Type B pancreatic cell (in vitro differentiated cells): ENCODE results near the gene SETBP1. TPM values are rescaled to one million over a fixed set of nuclear protein-coding genes. Genes with fewer than 3 reads are reported as not detected.

Experiments used
- DNase-seq: peaks from one replicate; pipeline ENCODE4 v3.0.0; 2021; ENCODE audit warnings: mixed read lengths; ENCODE audit not compliant: unreplicated experiment; ENCODE audit errors: extremely low spot score
- H3K27ac Mint-ChIP-seq: 2 replicates; pipeline ENCODE4 v1.8.0; 2021; ENCODE audit warnings: mild to moderate bottlenecking, mixed read lengths
- H3K27me3 Mint-ChIP-seq: 2 replicates; pipeline ENCODE4 v1.8.0; 2021; ENCODE audit warnings: mixed read lengths
- H3K36me3 Mint-ChIP-seq: 2 replicates; pipeline ENCODE4 v1.8.0; 2021; ENCODE audit warnings: mixed read lengths
- H3K4me1 Mint-ChIP-seq: one replicate; pipeline ENCODE4 v1.8.0; 2021; ENCODE audit warnings: mixed read lengths; ENCODE audit not compliant: unreplicated experiment
- H3K4me3 Mint-ChIP-seq: 2 replicates; pipeline ENCODE4 v1.8.0; 2021; ENCODE audit warnings: mild to moderate bottlenecking, mixed read lengths
- H3K9me3 Mint-ChIP-seq: 2 replicates; pipeline ENCODE4 v1.8.0; 2021; ENCODE audit warnings: mixed read lengths
- total RNA-seq: library from RNA; stranded (reverse); gene quantifications from 2 replicates; pipeline ENCODE4 v1.2.1, GENCODE V29; 2021; ENCODE audit warnings: low replicate concordance
- TF ChIP-seq, protein P1 (sequence below): fragments of 200-600 bp; sonication (generic); conservative IDR thresholded peaks from 2 replicates; pipeline ENCODE4 v1.5.0; 2021; ENCODE audit warnings: antibody characterized with exemption, mild to moderate bottlenecking

The SETBP1 gene
- total RNA-seq, 1 donor from 2014 or later, result 62.7 TPM

DNA sequence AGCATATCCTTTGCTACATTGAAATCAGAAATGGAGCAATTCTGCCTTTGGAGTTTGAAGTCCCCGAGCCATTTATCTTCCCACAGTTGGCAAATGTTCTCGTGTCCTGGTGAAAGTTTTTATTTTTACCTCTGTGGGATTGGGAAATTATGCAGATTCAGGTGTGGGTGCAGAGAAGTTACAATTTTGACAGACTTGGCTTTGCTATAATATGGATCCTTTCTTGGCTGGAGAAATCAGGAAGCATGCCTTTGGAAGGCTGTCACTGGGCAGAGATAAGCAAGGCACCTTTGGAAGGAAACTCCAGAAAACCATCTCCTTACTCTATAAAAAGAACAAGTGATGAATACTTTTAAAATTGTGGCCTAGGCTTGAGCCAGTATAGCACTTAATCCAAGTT is 278.3 kb downstream of the SETBP1 start:
- DNase-seq, result no peak
- Mint-ChIP-seq H3K4me3 (no peak overlapping the region), H3K27ac (no peak overlapping the region), H3K27me3 (no peaks in the 10 kb centered on the region), H3K36me3 (peaks cover 43% of the 10 kb centered on the region), H3K9me3 (peaks cover 10% of the 10 kb centered on the region), H3K4me1 (peaks cover 27% of the 10 kb centered on the region)
- TF ChIP-seq, protein P1, sequence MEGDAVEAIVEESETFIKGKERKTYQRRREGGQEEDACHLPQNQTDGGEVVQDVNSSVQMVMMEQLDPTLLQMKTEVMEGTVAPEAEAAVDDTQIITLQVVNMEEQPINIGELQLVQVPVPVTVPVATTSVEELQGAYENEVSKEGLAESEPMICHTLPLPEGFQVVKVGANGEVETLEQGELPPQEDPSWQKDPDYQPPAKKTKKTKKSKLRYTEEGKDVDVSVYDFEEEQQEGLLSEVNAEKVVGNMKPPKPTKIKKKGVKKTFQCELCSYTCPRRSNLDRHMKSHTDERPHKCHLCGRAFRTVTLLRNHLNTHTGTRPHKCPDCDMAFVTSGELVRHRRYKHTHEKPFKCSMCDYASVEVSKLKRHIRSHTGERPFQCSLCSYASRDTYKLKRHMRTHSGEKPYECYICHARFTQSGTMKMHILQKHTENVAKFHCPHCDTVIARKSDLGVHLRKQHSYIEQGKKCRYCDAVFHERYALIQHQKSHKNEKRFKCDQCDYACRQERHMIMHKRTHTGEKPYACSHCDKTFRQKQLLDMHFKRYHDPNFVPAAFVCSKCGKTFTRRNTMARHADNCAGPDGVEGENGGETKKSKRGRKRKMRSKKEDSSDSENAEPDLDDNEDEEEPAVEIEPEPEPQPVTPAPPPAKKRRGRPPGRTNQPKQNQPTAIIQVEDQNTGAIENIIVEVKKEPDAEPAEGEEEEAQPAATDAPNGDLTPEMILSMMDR, result no peak

DNA sequence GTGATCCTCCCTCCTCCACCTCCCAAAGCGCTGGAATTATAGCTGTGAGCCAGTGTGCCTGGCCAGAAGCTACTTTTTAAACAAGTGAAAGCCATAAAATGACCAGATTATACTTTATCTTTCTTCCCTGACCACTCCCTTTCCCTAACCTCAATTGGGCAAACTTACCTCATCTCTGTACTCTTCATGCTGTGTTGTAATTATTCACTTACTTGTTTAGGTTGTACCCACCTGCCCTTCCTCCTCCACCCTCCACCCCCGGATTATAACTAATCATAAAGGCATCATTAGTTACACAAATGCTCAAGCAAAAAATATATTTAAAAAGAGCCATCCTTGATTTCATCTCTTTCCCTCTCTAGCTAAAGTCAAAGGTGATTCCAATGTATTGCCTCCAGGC is 279.9 kb downstream of the SETBP1 start:
- Mint-ChIP-seq H3K4me3 (no peak overlapping the region), H3K27me3 (no peaks in the 10 kb centered on the region), H3K9me3 (peaks cover 10% of the 10 kb centered on the region), H3K4me1 (peaks cover 27% of the 10 kb centered on the region), H3K36me3 (peaks cover 42% of the 10 kb centered on the region), H3K27ac (no peak overlapping the region)
- TF ChIP-seq, protein P1, result no peak
- DNase-seq, result no peak

DNA sequence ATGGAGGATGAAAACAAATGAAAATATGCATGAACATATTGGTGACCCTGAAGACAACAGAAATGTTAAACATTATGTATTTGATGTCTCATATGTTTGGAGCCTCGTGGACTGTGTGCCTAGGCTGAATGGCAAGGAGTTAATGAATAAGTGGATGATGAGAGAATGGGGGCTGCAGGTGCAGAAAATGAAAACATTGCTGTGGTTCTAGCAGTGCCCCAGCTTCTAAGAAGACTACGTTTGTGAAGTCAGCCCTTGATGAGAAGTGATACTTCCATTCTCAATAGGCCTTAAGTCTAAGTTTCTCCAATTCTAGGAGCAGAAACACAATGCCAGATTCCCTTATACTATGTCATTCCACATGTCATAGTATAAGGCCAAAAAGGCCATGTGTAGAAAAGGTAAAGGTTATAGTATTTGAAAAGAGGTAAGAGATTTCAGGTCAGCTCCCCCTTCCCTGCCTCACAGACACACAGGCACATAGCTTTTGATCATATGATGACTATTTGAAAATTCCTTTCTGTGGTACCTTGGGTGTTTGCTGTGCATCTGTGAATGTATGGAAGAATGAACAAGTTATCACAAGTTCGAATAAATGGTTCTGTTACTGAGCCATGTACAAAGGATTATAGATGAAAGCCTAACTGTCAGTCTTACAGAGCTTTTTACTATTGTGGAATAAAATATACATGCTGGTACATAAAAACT is 280.8 kb downstream of the SETBP1 start:
- H3K36me3 Mint-ChIP-seq, result peaks cover 37% of the 10 kb centered on the region
- H3K4me1 Mint-ChIP-seq, result peaks cover 27% of the 10 kb centered on the region
- TF ChIP-seq, protein P1, result no peak
- H3K9me3 Mint-ChIP-seq, result peaks cover 10% of the 10 kb centered on the region
- DNase-seq, result no peak
- H3K4me3 Mint-ChIP-seq, result no peak overlapping the region
- no peak overlapping the region for H3K27ac Mint-ChIP-seq
- H3K27me3 Mint-ChIP-seq, result no peaks in the 10 kb centered on the region

DNA sequence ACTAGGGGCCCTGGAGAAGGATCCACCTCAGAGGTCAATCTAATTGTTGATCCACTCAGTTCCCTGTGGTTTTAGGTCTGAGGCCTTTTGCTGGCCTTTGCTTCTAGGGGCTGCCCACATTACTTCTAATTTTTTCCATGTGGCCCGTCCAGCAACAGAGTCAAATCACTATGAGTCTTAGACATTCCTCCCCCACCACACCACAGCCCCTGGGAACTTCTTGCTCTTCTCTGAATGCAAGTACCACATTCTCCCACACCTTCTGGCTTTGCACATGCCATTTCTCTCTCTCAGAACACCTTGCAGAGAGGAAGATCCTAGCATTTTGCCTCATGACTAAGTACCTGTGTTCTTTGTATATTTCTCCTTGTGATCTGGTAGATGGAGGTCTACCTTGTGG is 286.9 kb downstream of the SETBP1 start:
- H3K9me3 Mint-ChIP-seq, result peaks cover 2% of the 10 kb centered on the region
- no peak for DNase-seq
- H3K27ac Mint-ChIP-seq, result peak overlapping the region; percentile 44
- TF ChIP-seq, protein P1, result no peak
- H3K4me3 Mint-ChIP-seq, result no peak overlapping the region
- peaks cover 17% of the 10 kb centered on the region for H3K4me1 Mint-ChIP-seq
- H3K36me3 Mint-ChIP-seq, result peaks cover 25% of the 10 kb centered on the region
- no peaks in the 10 kb centered on the region for H3K27me3 Mint-ChIP-seq

DNA sequence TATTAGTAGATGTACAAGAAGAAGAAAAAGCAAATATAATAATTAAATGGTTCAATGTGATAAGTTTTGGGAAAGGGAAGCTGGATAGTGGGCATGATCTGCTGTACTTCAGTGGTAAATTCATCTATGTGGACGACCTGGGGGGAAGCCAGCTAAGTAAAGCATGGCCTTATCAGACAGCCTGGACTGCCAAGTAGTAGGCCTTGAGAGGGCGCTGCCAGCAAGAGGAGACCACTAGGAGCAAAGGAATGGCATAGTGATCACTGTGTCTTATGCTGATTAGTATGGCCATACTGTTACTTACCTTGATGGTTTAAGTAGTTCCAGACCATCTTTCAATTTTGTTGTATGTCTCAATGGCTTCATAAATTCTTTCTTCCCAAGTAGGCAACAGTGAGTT is 287.6 kb downstream of the SETBP1 start:
- H3K9me3 Mint-ChIP-seq, result no peaks in the 10 kb centered on the region
- H3K36me3 Mint-ChIP-seq, result peaks cover 20% of the 10 kb centered on the region
- H3K4me3 Mint-ChIP-seq, result no peak overlapping the region
- no peak for DNase-seq
- H3K4me1 Mint-ChIP-seq, result peaks cover 18% of the 10 kb centered on the region
- no peaks in the 10 kb centered on the region for H3K27me3 Mint-ChIP-seq
- TF ChIP-seq, protein P1, result no peak
- no peak overlapping the region for H3K27ac Mint-ChIP-seq
